Neuronal stem cell (in vitro differentiated cells): ENCODE data around the gene RNFT2.
A peak's percentile ranks its signal among the peaks of the same experiment; 100 is the strongest.

Experiments
- DNase-seq: peaks from one replicate; pipeline ENCODE4 v3.0.0-alpha.2; 2013; ENCODE audit warnings: low spot score
- H2AFZ ChIP-seq: one replicate; pipeline ENCODE4 v1.6.1; 2013; ENCODE audit warnings: mild to moderate bottlenecking, low read length, inconsistent platforms
- H2AK5ac ChIP-seq: 2 replicates; pipeline ENCODE4 v1.6.1; 2013; ENCODE audit warnings: low read depth, mild to moderate bottlenecking, inconsistent platforms, low read length, moderate library complexity, mixed read lengths
- H2BK120ac ChIP-seq: 2 replicates; pipeline ENCODE4 v1.6.1; 2013; ENCODE audit warnings: low read depth, mild to moderate bottlenecking, inconsistent platforms, low read length, moderate library complexity, mixed read lengths
- H2BK12ac ChIP-seq: one replicate; pipeline ENCODE4 v1.6.1; 2013; ENCODE audit warnings: low read length, inconsistent platforms
- H2BK15ac ChIP-seq: 2 replicates; pipeline ENCODE4 v1.6.1; 2013; ENCODE audit warnings: mild to moderate bottlenecking, low read length, inconsistent platforms, mixed read lengths
- H2BK5ac ChIP-seq: one replicate; pipeline ENCODE4 v1.6.1; 2013; ENCODE audit warnings: inconsistent platforms, mild to moderate bottlenecking, low read length, moderate library complexity
- H3K14ac ChIP-seq: one replicate; pipeline ENCODE4 v1.6.1; 2013; ENCODE audit warnings: low read length, inconsistent platforms
- H3K18ac ChIP-seq: 2 replicates; pipeline ENCODE4 v1.6.1; 2013; ENCODE audit warnings: low read length, inconsistent platforms
- H3K23ac ChIP-seq: 2 replicates; pipeline ENCODE4 v1.6.1; 2013; ENCODE audit warnings: low read depth, mild to moderate bottlenecking, mixed read lengths, low read length, inconsistent platforms; ENCODE audit not compliant: poor library complexity
- H3K27ac ChIP-seq: replicated peaks from 3 replicates; pipeline ENCODE4 v1.5.1; 2013; ENCODE audit warnings: low read length, inconsistent platforms
- H3K27me3 ChIP-seq, 3 experiments: 2 replicates each; pipeline ENCODE4 v1.6.1; 2013; ENCODE audit warnings: low read length in 3 of 3, mild to moderate bottlenecking in 2 of 3, inconsistent platforms in 1 of 3, low read depth in 1 of 3, mixed read lengths in 1 of 3, moderate library complexity in 1 of 3; ENCODE audit not compliant: control insufficient read depth in 3 of 3, insufficient read depth in 3 of 3
- H3K36me3 ChIP-seq, 2 donors: replicated peaks in 1 of 2; 2 replicates each; pipeline ENCODE4 v1.6.1; 2013; ENCODE audit warnings: low read length in 2 of 2; ENCODE audit not compliant: control insufficient read depth in 2 of 2, insufficient read depth in 2 of 2
- H3K4ac ChIP-seq: 2 replicates; pipeline ENCODE4 v1.6.1; 2013; ENCODE audit warnings: inconsistent platforms, mild to moderate bottlenecking, low read length, moderate library complexity
- H3K4me1 ChIP-seq, 2 donors: 1 replicate in 1 of 2; 2 replicates in 1 of 2; pipeline ENCODE4 v1.6.1; 2013; ENCODE audit warnings: low read length in 2 of 2, low read depth in 1 of 2; ENCODE audit not compliant: control insufficient read depth in 2 of 2, insufficient read depth in 1 of 2
- H3K4me2 ChIP-seq: one replicate; pipeline ENCODE4 v1.6.1; 2013; ENCODE audit warnings: mild to moderate bottlenecking, low read length, inconsistent platforms; ENCODE audit not compliant: insufficient read depth, poor library complexity, severe bottlenecking
- H3K4me3 ChIP-seq, 2 donors: 2 replicates each; pipeline ENCODE4 v1.5.1; 2013; ENCODE audit warnings: low read length in 2 of 2, mild to moderate bottlenecking in 2 of 2, inconsistent platforms in 1 of 2, moderate library complexity in 1 of 2
- H3K79me1 ChIP-seq: one replicate; pipeline ENCODE4 v1.6.1; 2013; ENCODE audit warnings: low read depth, mild to moderate bottlenecking, inconsistent platforms, low read length, moderate library complexity
- H3K9ac ChIP-seq: one replicate; pipeline ENCODE4 v1.6.1; 2013; ENCODE audit warnings: mild to moderate bottlenecking, low read depth, low read length, inconsistent platforms; ENCODE audit not compliant: poor library complexity
- H3K9me3 ChIP-seq, 2 donors: replicated peaks in 1 of 2; 2 replicates each; pipeline versions ENCODE3 to v1.6.1; 2013; ENCODE audit warnings: low read length in 2 of 2, mild to moderate bottlenecking in 2 of 2, inconsistent platforms in 1 of 2, low read depth in 1 of 2, mixed read lengths in 1 of 2, moderate library complexity in 1 of 2; ENCODE audit not compliant: control insufficient read depth in 2 of 2, insufficient read depth in 1 of 2
- H4K8ac ChIP-seq: one replicate; pipeline ENCODE4 v1.6.1; 2013; ENCODE audit warnings: low read depth, mild to moderate bottlenecking, inconsistent platforms, low read length, moderate library complexity
- H4K91ac ChIP-seq: one replicate; pipeline ENCODE4 v1.6.1; 2013; ENCODE audit warnings: low read length, low read depth, mild to moderate bottlenecking, inconsistent platforms; ENCODE audit not compliant: poor library complexity
- WGBS, 2 donors: extraction: QIAGEN DNeasy Blood & Tissue Kit; methylation state at CpG; one replicate each; pipeline ENCODE4 v1.1.7; 2013; ENCODE audit warnings: missing lambda C conversion rate in 2 of 2, mixed read lengths in 1 of 2; ENCODE audit not compliant: insufficient read length in 2 of 2, insufficient replicate concordance in 1 of 2; ENCODE audit errors: extremely low coverage in 2 of 2; 5-methylcytosine and 5-hydroxymethylcytosine counted together

The RNFT2 gene

GRCh38 chr12:116896411-116896924, 158.4 kb downstream of the RNFT2 start:
- Histone ChIP-seq H3K4me1 (peaks cover 0 to 5% of the 10 kb centered on the region in 2 donors), H2BK5ac (no peak overlapping the region), H3K4me3 (peak overlapping the region in 1 of 2 donors; percentile 53), H3K4me2 (no peak overlapping the region), H3K23ac (no peak overlapping the region), H2BK15ac (no peak overlapping the region), H3K14ac (no peak overlapping the region), H3K4ac (no peak overlapping the region), H3K18ac (no peak overlapping the region), H3K9me3 (peaks cover 1 to 2% of the 10 kb centered on the region in 2 donors), H2AK5ac (no peak overlapping the region), H2BK120ac (no peak overlapping the region), H3K79me1 (no peaks in the 10 kb centered on the region), H2BK12ac (no peak overlapping the region), H4K8ac (no peak overlapping the region), H4K91ac (no peak overlapping the region), H3K9ac (no peak overlapping the region), H3K27me3 (peaks cover 0 to 3% (median 0%) of the 10 kb centered on the region in 3 experiments), H2AFZ (peak overlapping the region; percentile 51), H3K36me3 (no peaks in the 10 kb centered on the region), H3K27ac (no peak overlapping the region)
- no CpG with 5 or more reads among the region's 7 CpGs for WGBS, 2 donors
- no peak for DNase-seq

GRCh38 chr12:116897476-116897875, 159.4 kb downstream of the RNFT2 start:
- Histone ChIP-seq H3K79me1 (no peaks in the 10 kb centered on the region), H2AK5ac (no peak overlapping the region), H3K9ac (no peak overlapping the region), H3K4me2 (no peak overlapping the region), H2BK15ac (no peak overlapping the region), H2BK12ac (no peak overlapping the region), H3K14ac (no peak overlapping the region), H4K8ac (no peak overlapping the region), H3K36me3 (no peaks in the 10 kb centered on the region), H3K27me3 (peaks cover 0 to 3% (median 0%) of the 10 kb centered on the region in 3 experiments), H2BK120ac (no peak overlapping the region), H4K91ac (no peak overlapping the region), H3K4me3 (no peak overlapping the region), H3K18ac (no peak overlapping the region), H3K4ac (no peak overlapping the region), H3K9me3 (peaks cover 0 to 1% of the 10 kb centered on the region in 2 donors), H3K23ac (no peak overlapping the region), H2BK5ac (no peak overlapping the region), H3K4me1 (peaks cover 0 to 5% of the 10 kb centered on the region in 2 donors), H3K27ac (no peak overlapping the region), H2AFZ (no peak overlapping the region)
- no peak for DNase-seq
- whole genome bisulfite sequencing, 2 donors, result no CpG with 5 or more reads among the region's 4 CpGs

- no CpG with 5 or more reads among the region's 3 CpGs for WGBS, 2 donors
- Histone ChIP-seq H2AFZ (peak overlapping the region; percentile 16), H3K14ac (no peak overlapping the region), H2BK15ac (no peak overlapping the region), H3K9me3 (peaks cover 0 to 1% of the 10 kb centered on the region in 2 donors), H3K23ac (no peak overlapping the region), H2AK5ac (no peak overlapping the region), H3K4me3 (no peak overlapping the region), H4K91ac (no peak overlapping the region), H4K8ac (no peak overlapping the region), H3K4me2 (no peak overlapping the region), H3K27ac (no peak overlapping the region), H3K4me1 (peaks cover 0 to 5% of the 10 kb centered on the region in 2 donors), H3K36me3 (no peaks in the 10 kb centered on the region), H3K9ac (no peak overlapping the region), H3K79me1 (no peaks in the 10 kb centered on the region), H3K27me3 (peaks cover 0 to 3% (median 0%) of the 10 kb centered on the region in 3 experiments), H3K18ac (no peak overlapping the region), H2BK5ac (no peak overlapping the region), H3K4ac (no peak overlapping the region), H2BK120ac (no peak overlapping the region), H2BK12ac (no peak overlapping the region)
- no peak for DNase-seq
Observed at GRCh38 chr12:116898669-116899068, 160.6 kb downstream of the RNFT2 start.

- Histone ChIP-seq H2BK15ac (no peak overlapping the region), H3K9ac (no peak overlapping the region), H3K18ac (no peak overlapping the region), H2BK5ac (no peak overlapping the region), H3K27ac (no peak overlapping the region), H3K36me3 (no peaks in the 10 kb centered on the region), H3K14ac (no peak overlapping the region), H3K9me3 (peaks cover 0 to 1% of the 10 kb centered on the region in 2 donors), H3K79me1 (no peaks in the 10 kb centered on the region), H2AFZ (no peak overlapping the region), H3K23ac (no peak overlapping the region), H3K27me3 (peaks cover 0 to 3% (median 0%) of the 10 kb centered on the region in 3 experiments), H2BK120ac (no peak overlapping the region), H2BK12ac (no peak overlapping the region), H3K4me1 (peaks cover 0 to 5% of the 10 kb centered on the region in 2 donors), H3K4ac (no peak overlapping the region), H4K91ac (no peak overlapping the region), H2AK5ac (no peak overlapping the region), H3K4me3 (no peak overlapping the region), H4K8ac (no peak overlapping the region), H3K4me2 (no peak overlapping the region)
- no CpG with 5 or more reads among the region's 2 CpGs for WGBS, 2 donors
- DNase-seq, result no peak
Observed at GRCh38 chr12:116901612-116902011, 163.5 kb downstream of the RNFT2 start.
